H1 (cell line): ENCODE results near the gene SYNJ2. TPM values are rescaled to one million over a fixed set of nuclear protein-coding genes. Genes with fewer than 3 reads are reported as not detected.

Source experiments
- ATF2 ChIP-seq: IDR thresholded peaks from 2 replicates; pipeline ENCODE4 v1.6.1; 2012; ENCODE audit warnings: low read length, inconsistent platforms
- BCL11A ChIP-seq, 2 experiments: IDR thresholded peaks; one replicate each; pipeline ENCODE4 v1.6.1; 2011; ENCODE audit warnings: low read depth in 2 of 2, low read length in 2 of 2, mild to moderate bottlenecking in 2 of 2
- JUND ChIP-seq: IDR thresholded peaks from 2 replicates; pipeline ENCODE4 v1.6.1; 2011; ENCODE audit warnings: mild to moderate bottlenecking, improper control_type of control experiment, low read length
- PHF8 ChIP-seq: fragments of 200-600 bp; sonication (generic); conservative IDR thresholded peaks from 2 replicates; pipeline ENCODE4 v1.7.1; 2012; ENCODE audit warnings: low read depth, mild to moderate bottlenecking, inconsistent platforms, low read length, moderate library complexity
- polyA plus RNA-seq, 7 experiments: library from polyadenylated mRNA; depleted of rRNA in 3 of 7; stranded (reverse) in 5 of 7; unstranded in 2 of 7; fragments of >200 nt in 5 of 7; fragments of 200-250 nt in 2 of 7; gene quantifications; 1 replicate in 5 of 7; 2 replicates in 1 of 7; 4 replicates in 1 of 7; pipeline versions ENCODE4 v1.2.1 to v1.2.3, GENCODE V29; 2011 to 2013; ENCODE audit warnings: missing spikeins in 2 of 7, mixed read lengths in 2 of 7
- total RNA-seq: library from RNA; stranded (reverse); fragmentation: NEBNext Ultra II Directional; extraction: Animal tissue kit (Norgen Biotek cat#: 25700); gene quantifications from 2 replicates; pipeline ENCODE4 v1.2.1, GENCODE V29; 2021

Gene SYNJ2
- total and polyA plus RNA-seq, 2 of the 8 experiments (the other 6 are each of a cell fraction or from before 2014, with no cell fraction given), result 3.7 to 13.9 TPM

- TF ChIP-seq ATF2 (no peak), BCL11A (IDR thresholded peaks at IDR 0.05; ENCODE audit: low read depth in 2 of 2, low read length in 2 of 2) (no peak), PHF8 (no peak), JUND (no peak)
These were observed 36.5 kb downstream of the SYNJ2 start (continued) for GRCh38 chr6:158018041-158018771.
